A673 (cell line): ENCODE results near the gene ZHX3.

ENCODE experiments used
- EZH2 ChIP-seq: fragments of 200-600 bp; sonication (generic); IDR thresholded peaks from 2 replicates; pipeline ENCODE4 v1.6.1; 2017; ENCODE audit warnings: borderline replicate concordance, low read depth, mild to moderate bottlenecking, mixed read lengths, antibody characterized with exemption, low read length; ENCODE audit not compliant: poor library complexity, severe bottlenecking
- TF ChIP-seq, protein P1 (sequence below): fragments of 300-800, 200-600 bp; sonication (generic); conservative IDR thresholded peaks from 2 replicates; pipeline ENCODE4 v1.5.1; 2017; ENCODE audit warnings: low read depth, mild to moderate bottlenecking, antibody characterized with exemption, low read length, moderate library complexity, mixed read lengths

DNA sequence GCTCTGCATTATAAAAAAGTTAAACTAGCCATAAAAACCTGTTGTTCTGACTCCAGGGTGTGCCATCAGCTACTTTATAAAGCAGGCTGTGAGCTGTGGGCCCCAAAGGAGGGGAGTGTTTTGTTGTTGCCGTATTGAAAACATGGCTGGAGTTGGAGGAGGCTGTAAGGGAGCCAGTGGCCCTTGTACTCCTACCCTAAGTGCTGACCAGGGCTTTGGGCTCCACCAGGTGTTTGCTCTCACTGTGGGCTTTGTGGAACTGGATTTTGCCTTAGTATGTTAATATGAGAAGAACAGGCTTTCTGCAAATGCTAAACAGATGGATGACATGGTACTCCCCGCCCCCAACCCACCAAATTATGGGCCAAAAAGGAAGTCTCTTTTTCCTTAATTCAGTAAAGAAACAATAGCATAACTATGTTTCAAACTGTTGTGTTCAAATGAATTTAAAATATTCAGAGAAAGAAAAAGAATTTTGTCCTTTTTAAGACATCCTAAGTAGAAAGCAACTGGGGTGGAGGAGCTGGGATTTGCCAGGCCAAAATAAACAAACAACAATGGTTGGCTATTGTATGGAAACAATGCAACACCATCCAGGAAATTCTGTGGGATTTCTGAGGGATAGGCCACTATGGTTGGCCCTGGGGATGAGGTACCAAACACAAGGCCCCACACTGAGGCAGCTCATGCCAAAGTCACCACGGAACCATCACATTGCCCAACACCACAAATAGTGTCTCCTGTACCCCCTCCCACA is 116.9 kb downstream of the ZHX3 start:
- TF ChIP-seq, protein P1, sequence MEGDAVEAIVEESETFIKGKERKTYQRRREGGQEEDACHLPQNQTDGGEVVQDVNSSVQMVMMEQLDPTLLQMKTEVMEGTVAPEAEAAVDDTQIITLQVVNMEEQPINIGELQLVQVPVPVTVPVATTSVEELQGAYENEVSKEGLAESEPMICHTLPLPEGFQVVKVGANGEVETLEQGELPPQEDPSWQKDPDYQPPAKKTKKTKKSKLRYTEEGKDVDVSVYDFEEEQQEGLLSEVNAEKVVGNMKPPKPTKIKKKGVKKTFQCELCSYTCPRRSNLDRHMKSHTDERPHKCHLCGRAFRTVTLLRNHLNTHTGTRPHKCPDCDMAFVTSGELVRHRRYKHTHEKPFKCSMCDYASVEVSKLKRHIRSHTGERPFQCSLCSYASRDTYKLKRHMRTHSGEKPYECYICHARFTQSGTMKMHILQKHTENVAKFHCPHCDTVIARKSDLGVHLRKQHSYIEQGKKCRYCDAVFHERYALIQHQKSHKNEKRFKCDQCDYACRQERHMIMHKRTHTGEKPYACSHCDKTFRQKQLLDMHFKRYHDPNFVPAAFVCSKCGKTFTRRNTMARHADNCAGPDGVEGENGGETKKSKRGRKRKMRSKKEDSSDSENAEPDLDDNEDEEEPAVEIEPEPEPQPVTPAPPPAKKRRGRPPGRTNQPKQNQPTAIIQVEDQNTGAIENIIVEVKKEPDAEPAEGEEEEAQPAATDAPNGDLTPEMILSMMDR = no peak
- TF ChIP-seq EZH2 = no peak
